ENCODE results near the gene SLC16A3. TPM values are rescaled to one million over a fixed set of nuclear protein-coding genes. Genes with fewer than 3 reads are reported as not detected.
"Not testable (repeated sequence)": the region's sequence is repeated elsewhere in the genome, so short reads cannot be mapped to it uniquely, and the experiment has no call there.

SLC16A3 gene
- total RNA-seq, 6 experiments from 2014 or later = 4.1 to 34.0 (median 7.3) TPM

DNA sequence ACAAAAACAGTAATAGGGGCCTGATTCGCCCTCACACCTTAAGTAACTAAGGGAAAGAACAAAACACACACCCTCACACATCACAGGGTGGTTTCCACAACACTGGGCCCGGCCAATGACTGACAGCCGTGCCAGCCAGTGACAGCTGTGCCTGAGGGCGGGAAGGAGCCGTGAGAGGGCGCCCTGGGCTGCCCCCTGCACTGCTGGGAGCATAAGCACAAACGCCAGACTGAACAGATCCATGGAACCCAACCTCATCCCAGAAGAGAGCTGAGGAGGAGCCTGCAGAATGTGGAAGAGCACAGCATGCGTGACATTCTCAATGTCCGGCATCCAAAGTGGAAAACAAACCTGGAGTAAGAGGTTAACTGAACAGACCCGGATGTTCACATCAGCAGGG lies 28.6 kb downstream of the SLC16A3 start:
- no peaks in the 10 kb centered on the region for H3K4me1 ChIP-seq
- H3K27ac ChIP-seq = no peak overlapping the region
- intact Hi-C loops (cut with DNase I) = no loop called here

DNA sequence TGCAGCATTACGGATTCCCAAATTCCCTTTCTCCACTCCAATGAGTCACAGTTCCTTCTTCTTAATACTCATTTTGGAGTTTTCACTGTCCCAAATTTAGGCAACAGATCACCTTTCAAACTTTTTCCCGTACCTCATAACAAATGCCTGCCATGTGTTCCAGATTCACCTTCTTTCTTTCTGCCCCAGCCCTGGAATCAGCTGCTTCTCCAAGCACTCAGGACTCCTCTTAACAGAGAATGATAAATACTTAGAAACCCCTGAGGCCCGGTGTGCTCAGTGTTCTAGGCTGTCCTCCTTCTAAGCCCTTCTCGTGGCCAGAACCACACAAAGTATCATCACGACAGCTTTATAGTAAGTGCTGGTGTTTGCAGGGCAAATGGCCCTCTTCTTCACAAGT lies 29.7 kb downstream of the SLC16A3 start:
- Histone ChIP-seq H3K27ac (no peak overlapping the region), H3K4me3 (no peak overlapping the region), H3K27me3 (no peaks in the 10 kb centered on the region), H3K36me3 (peaks cover 0 to 76% (median 24%) of the 10 kb centered on the region in 4 donors), H3K4me1 (no peaks in the 10 kb centered on the region), H3K9me3 (no peaks in the 10 kb centered on the region)
- TF ChIP-seq CTCF (IDR thresholded peaks at IDR 0.05) (no peak), POLR2A (IDR thresholded peaks at IDR 0.05) (no peak)
- 75% methylated on average over 5 of the region's 5 CpGs for WGBS (ENCODE audit: insufficient coverage, low coverage, low lambda C conversion rate, missing lambda C conversion rate)
- intact Hi-C loops (cut with DNase I) = no loop called here
- no peak for DNase-seq
- no peak for ATAC-seq

More for the DNA sequence above, 28.6 kb downstream of the SLC16A3 start:
- no peaks in the 10 kb centered on the region for H3K9me3 ChIP-seq
- DNase-seq (peak in 1 of 3 donors; percentile 30), ATAC-seq (peak; percentile 46 to 62 (median 57))
- WGBS (ENCODE audit: insufficient coverage, low coverage, low lambda C conversion rate, missing lambda C conversion rate) = 65% methylated on average over 7 of the region's 10 CpGs
- H3K4me3 ChIP-seq = no peak overlapping the region
- peaks cover 10 to 76% (median 28%) of the 10 kb centered on the region in 4 donors for H3K36me3 ChIP-seq
- no peaks in the 10 kb centered on the region for H3K27me3 ChIP-seq
- TF ChIP-seq CTCF (IDR thresholded peaks at IDR 0.05) (no peak), POLR2A (IDR thresholded peaks at IDR 0.05) (no peak)

GRCh38 chr17:82259972-82260961 lies 31.4 kb downstream of the SLC16A3 start:
- H3K4me3 ChIP-seq; H3K9me3 ChIP-seq; DNase-seq; intact Hi-C loops (cut with DNase I); H3K27me3 ChIP-seq; ATAC-seq; H3K4me1 ChIP-seq; H3K27ac ChIP-seq: not testable (repeated sequence)
- 86% methylated on average over 6 of the region's 8 CpGs for WGBS (ENCODE audit: insufficient coverage, low coverage, low lambda C conversion rate, missing lambda C conversion rate)
- peaks cover under 1 to 92% (median 32%) of the 10 kb centered on the region in 4 donors for H3K36me3 ChIP-seq

DNA sequence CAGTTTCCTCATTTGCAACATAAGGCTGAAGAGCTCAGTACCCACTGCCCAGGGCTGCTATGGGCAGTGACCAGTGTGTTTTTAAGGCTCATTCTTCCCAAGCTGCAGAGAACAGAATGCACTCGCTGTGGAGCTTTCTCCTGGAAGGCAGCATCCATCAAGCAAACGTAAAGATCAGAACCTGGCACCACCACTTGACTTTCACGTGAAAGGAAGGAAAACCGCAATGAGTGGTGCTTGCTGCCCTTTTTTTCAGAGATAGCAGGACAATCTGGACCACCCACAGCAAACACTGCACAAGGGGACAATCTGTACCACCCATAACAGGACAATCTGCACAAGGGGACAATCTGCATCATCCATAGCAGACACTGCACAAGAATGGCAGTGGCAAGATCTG lies 33.5 kb downstream of the SLC16A3 start:
- DNase-seq = no peak
- Histone ChIP-seq H3K4me3 (no peak overlapping the region), H3K36me3 (peaks cover 5 to 82% (median 31%) of the 10 kb centered on the region in 4 donors), H3K9me3 (no peaks in the 10 kb centered on the region), H3K4me1 (peaks cover 0 to 14% (median 5%) of the 10 kb centered on the region in 4 donors), H3K27ac (no peak overlapping the region), H3K27me3 (no peaks in the 10 kb centered on the region)
- TF ChIP-seq POLR2A (IDR thresholded peaks at IDR 0.05) (no peak), CTCF (IDR thresholded peaks at IDR 0.05) (no peak)
- ATAC-seq = no peak
- intact Hi-C loops (cut with DNase I) = no loop called here
- 83% methylated on average over 4 of the region's 4 CpGs for WGBS (ENCODE audit: insufficient coverage, low coverage, low lambda C conversion rate, missing lambda C conversion rate)

DNA sequence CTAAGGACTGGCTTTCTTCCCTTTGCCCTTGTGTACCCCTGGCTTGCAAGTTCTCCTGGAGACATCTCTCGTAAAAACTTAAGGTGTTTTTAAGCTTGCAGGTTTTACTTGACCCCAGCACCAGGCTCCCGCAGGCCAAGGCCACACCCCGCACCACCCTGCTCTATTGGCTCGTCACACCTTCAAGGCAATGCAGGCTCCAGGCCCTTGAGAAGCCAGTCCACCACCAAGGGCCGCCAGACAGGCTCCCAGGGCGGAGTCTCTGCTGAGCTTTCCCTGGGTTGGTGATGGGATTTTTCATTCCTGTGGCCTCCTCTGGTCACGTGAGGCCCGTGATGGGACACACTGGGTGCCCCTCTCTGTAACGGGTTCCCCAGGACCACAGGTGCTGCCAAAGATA lies 34.8 kb downstream of the SLC16A3 start:
- ATAC-seq = no peak
- Histone ChIP-seq H3K9me3 (no peaks in the 10 kb centered on the region), H3K27me3 (no peaks in the 10 kb centered on the region), H3K27ac (no peak overlapping the region), H3K4me1 (peaks cover 0 to 24% (median 13%) of the 10 kb centered on the region in 4 donors), H3K36me3 (peaks cover 5 to 69% (median 31%) of the 10 kb centered on the region in 4 donors), H3K4me3 (no peak overlapping the region)
- intact Hi-C loops (cut with DNase I) = no loop called here
- TF ChIP-seq CTCF (IDR thresholded peaks at IDR 0.05) (no peak), POLR2A (IDR thresholded peaks at IDR 0.05) (no peak)
- WGBS (ENCODE audit: insufficient coverage, low coverage, low lambda C conversion rate, missing lambda C conversion rate) = 91% methylated on average over 4 of the region's 9 CpGs
- DNase-seq = no peak
